Ramos (cell line): ENCODE measurements around the gene MTHFD2.

Source experiments
- in situ Hi-C: fragments of 300-500 bp; cut with MboI; formaldehyde crosslinking; loops from one replicate; pipeline ENCODE4 v1.14.3; 2022; ENCODE audit warnings: low sequenced_read_pairs; ENCODE audit not compliant: unreplicated experiment

MTHFD2 gene

GRCh38 chr2:74253306-74253970, 55.0 kb downstream of the MTHFD2 start:
- in situ Hi-C loops, result loop anchor here (5.0 kb wide), 1 partner anchor 74 kb away; no protein-coding TSS in a partner anchor

- in situ Hi-C loops, result loop anchor here (5.0 kb wide), 1 partner anchor 73 kb away; no protein-coding TSS in a partner anchor
Observed at GRCh38 chr2:74253971-74254310, 55.5 kb downstream of the MTHFD2 start.

- in situ Hi-C loops, result no loop called here
Observed at GRCh38 chr2:74255660-74256213, 57.3 kb downstream of the MTHFD2 start.

GRCh38 chr2:74259191-74259590, 60.8 kb downstream of the MTHFD2 start:
- in situ Hi-C loops, result no loop called here

GRCh38 chr2:74259733-74260132, 61.3 kb downstream of the MTHFD2 start:
- in situ Hi-C loops, result no loop called here

- in situ Hi-C loops, result no loop called here
Observed at GRCh38 chr2:74260495-74260894, 62.1 kb downstream of the MTHFD2 start.

- in situ Hi-C loops, result no loop called here
Observed at GRCh38 chr2:74261204-74261864, 62.9 kb downstream of the MTHFD2 start.

- in situ Hi-C loops, result no loop called here
Observed at GRCh38 chr2:74262681-74263080, 64.3 kb downstream of the MTHFD2 start.

GRCh38 chr2:74264281-74264680, 65.9 kb downstream of the MTHFD2 start:
- in situ Hi-C loops, result no loop called here

GRCh38 chr2:74267068-74267467, 68.7 kb downstream of the MTHFD2 start:
- in situ Hi-C loops, result no loop called here
